GM21529 (cell line): ENCODE results near the gene MICAL3.
"Not testable (repeated sequence)": the region's sequence is repeated elsewhere in the genome, so short reads cannot be mapped to it uniquely, and the experiment has no call there.

Source experiments
- ATAC-seq: cut with Tn5 transposase; IDR thresholded peaks from one replicate; pipeline ENCODE4 v1.9.1; 2021; ENCODE audit not compliant: unreplicated experiment

MICAL3 gene

DNA sequence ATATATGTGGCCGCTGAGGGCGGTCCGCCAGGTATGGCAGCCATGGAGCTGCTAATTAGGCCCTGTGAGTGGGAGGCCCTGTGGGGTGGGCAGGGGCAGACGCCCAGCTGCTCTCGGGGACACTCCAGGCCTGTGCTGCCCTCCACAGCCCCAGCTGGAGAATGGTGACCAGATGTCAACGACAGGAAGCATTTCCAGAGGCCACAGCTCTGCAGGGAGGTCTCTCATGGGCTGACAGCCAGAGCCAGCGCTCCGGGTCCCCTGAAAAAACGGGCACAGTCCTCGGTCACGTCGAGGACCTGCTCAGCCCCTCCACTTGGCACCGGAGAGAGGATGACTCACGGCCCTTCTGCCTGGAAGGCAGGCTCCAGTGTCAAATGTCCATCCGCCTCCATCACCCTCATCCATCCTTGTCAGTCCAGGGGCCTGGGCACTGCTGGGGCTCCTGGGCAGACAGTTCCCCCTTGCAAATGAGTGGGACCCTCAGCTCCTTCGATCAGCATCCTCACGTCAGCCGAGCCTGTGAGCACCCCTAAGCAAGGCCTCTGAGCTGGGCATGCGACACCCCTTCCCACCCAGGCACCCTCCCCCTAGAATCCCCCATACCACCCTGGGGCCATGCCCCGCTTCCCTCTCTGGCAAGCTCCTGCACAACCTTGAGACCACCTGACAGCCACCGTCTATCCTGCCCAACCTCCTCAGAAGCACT is 252.0 kb downstream of the MICAL3 start:
- no peak for ATAC-seq

DNA sequence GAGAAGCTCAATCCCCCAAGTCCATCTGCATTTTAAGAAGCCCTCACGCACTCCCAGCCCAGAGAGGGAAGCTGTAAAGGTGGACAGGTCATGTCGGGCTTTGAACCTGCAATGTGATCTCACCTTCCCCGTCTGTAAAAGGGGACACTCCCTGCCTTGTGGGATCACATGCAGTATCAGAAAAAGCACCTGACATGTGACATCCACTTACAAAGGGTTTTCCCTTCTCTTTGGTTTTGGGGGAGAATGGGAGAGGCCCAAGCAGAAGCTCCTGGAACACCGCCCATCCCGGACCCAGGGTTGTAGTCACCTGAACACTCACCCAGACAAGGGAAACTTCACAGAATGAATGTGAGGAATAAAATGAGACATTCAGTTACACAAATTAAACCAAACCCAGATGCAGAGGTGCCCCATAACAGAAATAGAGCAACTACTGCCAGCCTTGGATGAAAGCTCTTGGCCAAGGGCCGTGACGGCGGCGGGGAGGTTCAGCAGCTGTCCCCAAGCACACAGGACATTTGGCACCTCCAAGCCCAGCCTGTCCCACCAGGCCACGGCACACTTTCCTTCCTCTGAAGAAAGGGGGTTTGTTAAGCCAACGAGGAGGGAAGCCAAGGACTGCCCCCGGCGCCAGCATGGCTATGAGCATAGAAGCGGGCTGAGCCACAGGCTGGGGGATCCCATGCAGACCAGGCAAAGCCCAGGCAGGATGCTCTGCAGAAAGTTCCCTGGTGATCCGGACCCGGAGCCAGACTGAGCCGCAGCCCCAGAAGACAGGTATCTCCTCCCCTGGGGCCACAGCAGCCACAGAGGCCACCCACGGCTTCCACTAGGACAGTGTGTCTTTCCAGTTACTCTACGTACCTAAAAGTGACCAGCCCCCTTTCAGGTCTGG is 253.9 kb downstream of the MICAL3 start:
- ATAC-seq = no peak

DNA sequence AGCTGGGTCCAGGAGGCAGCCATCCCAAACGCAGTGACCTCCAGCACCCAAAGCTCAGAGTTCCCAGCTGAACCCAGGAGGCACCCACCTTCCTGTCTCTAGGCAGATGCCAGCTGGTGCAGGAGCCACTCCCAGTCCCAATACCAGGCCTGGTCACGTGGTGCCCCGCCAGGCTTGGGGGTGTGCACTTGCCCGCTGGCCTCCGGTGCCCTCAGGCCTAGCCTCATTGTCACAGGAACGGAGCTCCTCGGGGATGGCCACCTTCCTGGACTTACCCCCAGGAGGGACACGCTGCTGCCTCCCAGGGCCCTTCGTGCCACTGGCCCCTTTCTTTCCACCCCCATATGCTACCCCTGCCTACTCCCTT is 254.7 kb downstream of the MICAL3 start:
- ATAC-seq = no peak

DNA sequence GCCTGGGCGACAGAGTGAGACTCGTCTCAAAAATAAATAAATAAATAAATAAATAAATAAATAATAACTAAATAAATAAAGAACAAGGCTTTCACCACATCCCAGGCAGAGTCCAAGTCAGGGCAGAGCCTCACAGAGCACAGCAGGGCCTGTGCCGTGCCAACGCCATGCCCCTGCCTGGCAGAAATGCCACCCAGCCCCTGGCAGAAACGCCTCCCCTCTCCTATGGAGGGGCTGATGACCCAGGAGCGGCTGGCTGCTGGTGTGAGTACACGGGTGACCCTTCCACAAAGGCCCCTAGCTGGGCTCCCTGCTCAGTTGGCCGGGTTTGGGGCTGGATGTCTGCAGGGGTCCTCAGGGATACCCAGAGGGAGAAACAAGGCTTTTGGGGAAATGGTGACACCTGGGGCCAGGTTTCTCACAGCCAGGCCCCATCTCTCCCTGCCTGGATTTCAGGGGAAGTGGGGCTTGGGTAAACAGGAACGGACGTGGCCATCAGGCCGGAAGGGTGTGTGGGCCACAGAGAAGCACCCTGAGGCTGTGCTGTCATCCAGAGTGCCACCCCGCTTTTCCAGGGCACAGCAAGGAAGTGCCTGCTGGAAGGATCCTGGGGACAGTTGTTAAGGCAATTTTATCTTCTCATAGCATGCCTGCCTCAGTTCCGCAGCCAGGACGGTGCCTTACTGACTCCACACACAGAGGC is 255.2 kb downstream of the MICAL3 start:
- ATAC-seq = no peak

DNA sequence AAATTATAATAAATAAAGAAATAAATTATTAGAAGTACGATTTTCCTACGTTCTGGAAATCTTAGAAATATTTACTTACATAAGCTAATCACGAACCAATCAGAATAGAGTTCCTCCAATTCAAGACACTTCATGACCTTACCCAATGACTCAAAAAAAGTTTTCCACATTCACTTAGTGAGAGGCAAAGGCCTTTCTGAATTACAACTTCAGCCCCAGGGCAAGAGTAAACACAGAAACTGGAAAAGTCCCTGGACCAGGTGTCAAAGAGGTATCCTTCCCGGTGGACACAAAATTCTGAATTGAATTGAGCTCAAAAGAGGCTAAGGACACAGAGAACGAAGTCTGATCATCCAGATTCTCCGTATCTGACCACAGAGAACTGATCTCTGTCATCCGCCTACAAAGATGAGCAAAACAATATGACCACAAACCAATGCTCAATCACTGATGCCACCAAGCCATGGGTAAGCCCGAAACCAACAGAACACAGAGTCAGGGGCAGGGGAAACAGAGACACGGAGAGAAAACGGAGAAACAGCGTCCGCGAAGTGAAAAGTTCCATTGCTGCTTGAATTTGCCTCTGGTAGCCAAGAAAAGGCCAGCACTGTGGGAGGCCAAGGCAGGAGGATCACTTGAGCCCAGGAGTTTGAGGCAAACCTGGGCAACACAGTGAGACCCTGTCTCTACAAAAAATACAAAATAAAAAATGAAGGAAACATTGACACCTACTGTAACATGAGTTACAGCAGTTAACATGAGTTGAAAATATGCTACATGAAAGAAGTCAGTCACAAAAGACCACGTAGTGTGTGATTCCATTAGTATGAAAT is 256.9 kb downstream of the MICAL3 start:
- ATAC-seq = peak; percentile 61

DNA sequence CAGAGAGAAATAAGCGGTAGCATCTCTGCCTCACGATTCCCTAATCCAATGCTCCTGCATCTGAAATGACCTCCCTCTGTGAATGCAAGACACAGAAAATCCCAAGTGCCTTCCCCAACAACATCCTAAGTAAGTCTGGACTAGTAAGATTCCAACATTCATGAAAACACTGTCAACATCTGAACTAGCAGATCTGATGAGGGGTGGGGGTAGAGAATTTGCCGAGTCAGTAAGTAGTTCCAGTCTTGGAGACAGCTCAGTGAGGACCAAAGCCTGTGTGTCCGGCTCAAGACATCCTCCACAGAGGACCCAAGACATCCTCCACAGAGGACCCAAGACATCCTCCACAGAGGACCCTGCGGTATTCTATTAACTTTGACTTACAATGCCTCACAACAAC is 259.5 kb downstream of the MICAL3 start:
- not testable (repeated sequence) for ATAC-seq

DNA sequence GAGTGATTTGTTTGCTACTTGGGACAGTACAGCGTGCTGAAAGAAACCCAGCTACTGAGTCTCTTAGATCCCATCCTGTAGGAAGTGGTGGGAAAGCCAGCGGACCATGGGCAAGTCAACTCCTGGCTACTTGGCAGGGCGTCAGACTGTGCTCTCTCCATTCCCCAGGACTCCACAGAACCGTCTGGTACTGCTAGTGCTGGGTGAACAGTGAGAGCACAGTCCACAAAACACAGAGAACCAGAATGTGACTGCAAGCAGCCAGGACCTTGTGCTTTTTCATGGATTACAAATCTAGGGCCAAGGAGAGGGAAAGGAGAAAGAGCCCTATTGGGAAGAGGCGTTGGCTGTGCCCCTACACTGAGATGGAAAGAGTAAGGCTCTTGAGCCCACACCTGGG is 260.3 kb downstream of the MICAL3 start:
- no peak for ATAC-seq

DNA sequence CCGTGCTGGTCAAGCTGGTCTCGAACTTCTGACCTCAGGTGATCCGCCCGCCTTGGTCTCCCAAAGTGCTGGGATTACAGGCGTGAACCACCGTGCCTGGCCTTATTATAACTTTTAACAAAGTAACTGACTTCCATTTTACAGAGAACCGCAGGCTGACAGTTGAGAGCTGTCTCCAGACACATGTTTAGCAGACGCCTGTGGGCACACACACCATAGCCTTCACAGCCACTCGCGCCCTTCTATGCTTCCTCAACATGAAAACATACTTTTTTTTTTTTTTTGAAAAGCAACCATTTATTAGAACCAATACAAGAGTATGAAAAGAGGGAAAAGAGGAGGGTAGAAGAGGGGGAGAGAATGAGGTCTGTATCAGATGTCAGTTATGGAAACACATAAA is 260.9 kb downstream of the MICAL3 start:
- ATAC-seq = not testable (repeated sequence)

DNA sequence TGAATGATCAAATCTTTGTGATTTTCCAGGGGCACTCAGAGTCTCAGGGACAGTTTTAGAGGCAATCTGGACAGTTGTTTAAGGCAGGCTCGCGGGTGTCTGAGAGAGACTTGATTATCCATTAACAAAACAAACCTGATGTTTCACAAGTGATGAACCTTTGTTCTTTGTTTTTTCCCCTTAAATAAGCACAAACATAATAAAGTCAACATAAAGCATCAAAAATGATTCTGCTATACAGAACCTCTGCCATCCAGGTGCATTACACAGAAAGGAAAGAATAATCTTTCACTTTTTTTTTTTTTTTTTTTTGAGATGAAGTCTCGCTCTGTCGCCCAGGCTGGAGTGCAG is 263.2 kb downstream of the MICAL3 start:
- ATAC-seq = no peak

DNA sequence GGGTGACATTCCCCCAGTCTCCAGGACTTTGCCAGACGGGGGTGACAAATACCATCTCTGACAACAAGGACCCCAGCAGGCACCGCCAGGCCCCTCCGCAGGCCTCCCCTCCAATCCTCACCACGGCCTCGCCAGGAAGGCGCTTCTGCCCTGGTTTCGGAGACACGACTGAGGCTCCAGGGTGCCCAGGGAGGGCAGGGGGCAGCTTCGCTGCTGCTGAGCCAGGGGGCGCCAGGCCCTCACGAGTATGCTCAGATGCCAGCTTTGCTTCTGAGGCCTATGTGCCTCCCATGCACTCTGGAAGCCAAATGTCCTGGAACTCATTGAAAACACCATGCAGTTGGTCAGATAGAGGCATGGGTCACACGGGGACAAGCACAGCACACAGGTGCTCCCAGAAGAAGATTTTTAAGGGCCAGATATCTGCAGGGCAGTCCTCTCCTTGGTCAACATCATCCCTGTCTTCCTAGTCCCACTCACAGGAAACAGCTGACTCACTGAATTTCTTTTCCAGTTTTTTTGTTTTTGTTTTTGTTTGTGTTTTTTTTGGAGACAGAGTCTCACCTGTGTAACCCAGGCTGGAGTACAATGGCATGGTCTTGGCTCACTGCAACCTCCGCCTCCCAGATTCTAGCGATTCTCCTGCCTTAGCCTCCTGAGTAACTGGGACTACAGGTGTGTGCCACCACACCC is 270.0 kb downstream of the MICAL3 start:
- no peak for ATAC-seq

DNA sequence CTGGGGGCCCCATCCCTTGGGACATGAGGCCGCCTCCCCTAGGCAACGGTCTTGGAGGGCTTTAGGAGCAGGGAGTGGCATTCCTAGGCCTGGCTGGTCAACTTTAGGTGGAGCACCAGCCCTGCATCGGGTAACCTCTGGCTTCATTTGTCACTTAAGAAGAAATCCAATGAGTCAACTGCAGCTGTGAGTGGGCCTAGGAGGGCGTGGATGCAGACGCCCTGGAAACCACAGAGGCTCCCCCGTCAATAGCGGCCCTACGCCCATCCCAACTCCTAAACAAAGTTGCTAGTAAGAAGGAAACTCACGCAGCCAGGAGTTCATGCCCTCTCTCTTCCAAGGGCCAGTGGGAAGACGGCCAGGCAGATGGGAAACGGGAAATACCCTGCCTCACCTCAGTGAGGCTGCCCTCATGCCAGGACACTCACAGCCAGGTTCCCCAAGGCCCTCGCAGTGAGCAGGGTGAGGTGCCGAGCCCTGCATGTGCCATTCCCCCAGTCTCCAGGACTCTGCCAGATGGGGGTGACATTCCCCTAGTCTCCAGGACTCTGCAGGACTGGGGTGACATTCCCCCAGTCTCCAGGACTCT is 270.9 kb downstream of the MICAL3 start:
- no peak for ATAC-seq

DNA sequence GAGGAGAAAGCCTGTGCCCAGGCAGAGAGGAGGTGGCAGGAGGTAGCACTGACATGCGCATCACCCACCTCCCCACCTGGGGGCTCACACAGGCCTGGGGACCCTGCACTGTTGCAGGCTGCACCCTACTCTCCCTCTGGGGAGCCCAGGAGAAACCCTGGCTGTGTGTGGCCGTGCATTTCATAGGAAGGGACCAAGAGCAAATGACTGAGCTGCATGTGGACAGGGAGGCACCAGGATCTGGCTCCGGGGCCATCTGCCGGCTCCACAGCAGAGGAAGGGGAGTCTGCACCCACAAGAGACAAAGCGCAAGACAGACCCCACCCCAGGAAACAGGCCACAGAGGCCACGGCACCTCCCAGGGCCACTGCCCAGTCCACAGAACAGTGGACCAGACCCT is 272.8 kb downstream of the MICAL3 start:
- no peak for ATAC-seq

DNA sequence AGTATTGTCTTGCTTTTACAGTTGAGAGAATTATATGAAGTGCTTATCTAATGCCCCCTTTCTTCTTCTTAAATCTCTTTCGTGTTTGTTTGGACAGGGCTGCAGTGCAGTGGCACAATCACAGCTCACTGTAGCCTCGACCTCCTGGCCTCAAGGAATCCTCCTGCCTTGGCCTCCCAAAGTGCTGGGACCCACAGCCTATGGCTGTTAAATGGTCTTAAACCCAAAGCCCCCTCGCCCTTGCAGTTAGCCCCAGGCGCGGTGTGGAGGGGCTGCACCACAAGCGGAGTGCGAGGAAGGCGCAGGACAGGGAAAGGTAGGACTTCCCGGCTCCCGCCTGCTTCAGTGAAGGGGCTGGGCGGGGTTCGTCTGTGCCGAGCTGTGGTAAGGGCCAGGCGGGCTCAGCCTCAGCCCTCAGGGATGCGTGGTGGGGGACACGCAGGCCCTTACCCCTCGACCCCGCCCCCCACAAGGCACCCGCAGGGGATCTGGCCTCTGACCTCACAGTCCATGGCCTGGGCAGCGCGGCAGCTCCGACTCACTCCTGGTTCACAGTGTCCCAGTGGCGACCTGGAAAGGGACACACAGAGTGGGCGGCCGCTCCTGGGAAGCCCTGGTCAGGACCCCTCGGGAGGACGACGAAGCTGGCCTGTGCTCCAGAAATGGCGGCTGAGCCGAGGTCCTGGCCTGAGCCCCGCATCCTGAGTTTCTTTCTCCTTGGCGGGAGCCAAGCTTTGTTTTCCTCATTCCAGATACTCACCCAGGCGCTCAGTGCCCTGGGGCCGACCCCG is 274.6 kb downstream of the MICAL3 start:
- no peak for ATAC-seq

DNA sequence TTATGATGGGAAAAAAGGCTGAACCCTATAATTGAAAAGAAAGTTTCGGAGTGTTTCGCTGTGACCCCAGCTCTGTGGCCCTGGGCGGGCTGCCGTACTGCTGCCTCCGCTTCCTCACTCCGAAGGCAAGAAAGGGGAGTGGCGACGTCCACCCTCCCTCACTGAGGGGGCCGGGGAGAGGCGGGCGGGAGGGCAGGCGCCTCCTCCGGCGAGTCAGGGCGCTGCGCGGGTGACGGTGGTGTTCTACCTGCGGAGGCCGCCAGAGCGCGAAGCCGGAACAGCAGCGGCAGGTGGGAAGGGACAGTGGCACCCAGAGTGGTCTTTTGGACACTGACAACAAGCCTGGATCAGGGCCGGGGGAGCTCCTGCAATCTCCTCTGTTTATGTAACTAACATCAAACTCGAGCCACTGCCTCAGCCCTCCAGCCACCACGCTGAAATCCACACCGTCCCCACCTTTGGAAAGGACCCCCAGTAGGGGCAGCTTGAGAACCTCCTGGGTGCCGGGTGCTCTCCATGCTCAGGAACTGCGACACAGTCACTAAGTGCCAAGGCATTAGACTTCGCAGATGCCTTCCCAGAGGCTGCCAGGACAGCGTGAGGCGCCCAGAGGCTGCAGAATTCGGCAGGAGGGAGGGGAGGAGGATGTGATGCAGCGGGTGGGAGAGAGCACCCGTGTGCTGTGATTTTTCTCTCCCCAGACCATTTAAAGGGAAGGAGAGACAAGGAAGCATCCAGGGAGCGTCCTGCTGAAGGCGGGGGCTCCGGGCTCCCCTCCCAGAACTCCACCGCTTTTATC is 275.6 kb downstream of the MICAL3 start:
- ATAC-seq = no peak

DNA sequence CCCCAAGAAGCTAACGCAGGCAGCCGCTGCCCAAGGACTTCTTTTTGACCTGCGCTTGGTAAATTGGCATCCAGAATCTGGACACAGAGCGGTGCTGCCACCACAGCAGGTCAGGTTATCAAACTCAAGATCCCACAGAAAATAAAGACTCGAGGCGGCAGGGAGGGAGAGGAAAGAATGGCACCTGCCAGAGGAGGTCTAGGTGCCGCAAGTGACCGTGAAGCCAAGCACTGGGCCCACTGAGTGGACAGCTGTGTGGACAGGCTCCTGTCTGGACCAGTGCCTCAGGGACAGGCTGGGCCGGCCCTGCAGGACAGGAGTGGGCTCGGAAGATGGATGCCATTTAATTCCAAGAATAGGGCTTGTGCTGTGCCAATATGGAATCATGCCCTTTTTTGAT is 277.4 kb downstream of the MICAL3 start:
- ATAC-seq = no peak

DNA sequence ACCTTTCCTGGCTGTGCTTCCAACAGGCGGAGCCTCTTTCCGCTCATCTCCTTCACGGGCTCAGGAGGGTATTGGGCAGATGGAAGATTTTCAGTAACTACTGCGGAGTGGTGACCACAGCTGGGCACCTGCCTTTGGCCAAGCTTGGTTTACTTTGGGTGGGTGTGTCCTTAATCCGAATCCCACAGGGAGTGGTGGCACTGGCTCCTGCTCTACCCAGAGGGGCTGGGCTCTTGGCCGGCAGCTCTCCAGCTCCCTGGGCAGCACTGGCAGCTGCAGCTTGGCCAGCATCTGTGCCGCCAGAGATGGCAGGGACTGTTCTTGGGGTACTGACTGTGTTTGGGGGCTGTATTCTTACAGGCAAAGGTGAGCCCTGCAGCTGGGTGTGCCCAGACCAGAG is 279.9 kb downstream of the MICAL3 start:
- no peak for ATAC-seq

DNA sequence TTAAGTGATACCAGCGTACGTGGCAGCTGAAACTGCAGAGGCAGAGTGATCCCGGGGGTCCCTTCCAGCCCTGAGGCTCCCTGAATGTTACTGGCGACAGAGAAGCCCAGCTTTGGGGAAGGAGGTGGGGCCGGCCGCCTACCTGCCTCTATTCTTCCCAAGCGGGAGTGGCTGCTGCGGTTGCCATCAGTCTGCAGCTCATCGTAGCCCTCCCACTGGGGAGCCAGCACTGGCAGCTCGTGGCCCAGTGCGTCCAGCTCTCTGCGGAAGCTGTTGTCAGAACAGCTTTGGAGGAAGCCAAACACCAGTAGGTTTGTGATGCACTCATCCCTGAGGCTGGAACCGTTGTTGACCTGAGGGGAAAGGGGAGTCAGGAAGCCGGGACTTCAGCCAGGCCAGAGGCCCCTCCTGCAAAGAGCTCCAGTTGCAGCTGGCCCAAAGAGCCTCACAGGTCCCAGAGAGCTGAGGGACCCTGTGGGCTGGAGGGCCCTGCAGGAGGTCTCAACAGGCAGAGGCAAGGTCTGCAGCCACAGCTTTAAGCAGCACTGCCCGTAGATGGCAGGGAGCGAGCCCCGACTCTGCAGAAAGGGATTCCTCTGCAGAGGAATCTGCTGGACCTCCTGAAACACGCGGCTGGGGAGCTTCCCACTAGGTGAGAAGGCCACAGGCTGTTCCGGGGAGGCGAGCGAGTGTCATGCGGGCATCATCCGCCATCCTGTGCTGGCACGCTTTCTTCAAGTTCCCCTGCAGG is 280.5 kb downstream of the MICAL3 start:
- no peak for ATAC-seq

DNA sequence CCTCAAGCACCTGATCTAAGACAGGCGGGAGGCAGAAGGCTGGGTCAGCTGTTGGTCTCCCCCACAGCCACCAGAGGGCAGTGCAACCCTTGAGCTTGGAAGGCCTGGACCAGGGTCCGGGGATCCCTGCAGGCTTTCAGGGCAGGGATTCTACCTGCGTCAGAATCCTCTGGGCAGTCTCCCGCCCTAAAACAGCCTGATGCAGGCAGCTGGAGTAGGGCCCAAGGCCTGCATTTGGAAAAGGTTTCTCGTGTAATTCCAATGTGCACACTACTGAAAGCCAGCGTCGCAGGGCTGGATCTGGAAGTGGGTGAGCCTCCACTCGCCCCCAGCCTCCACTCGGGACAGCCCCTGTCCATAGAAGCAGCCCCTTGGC is 281.8 kb downstream of the MICAL3 start:
- ATAC-seq = peak; percentile 61
